Measurements from ENCODE around the gene CIBAR2.

DNA sequence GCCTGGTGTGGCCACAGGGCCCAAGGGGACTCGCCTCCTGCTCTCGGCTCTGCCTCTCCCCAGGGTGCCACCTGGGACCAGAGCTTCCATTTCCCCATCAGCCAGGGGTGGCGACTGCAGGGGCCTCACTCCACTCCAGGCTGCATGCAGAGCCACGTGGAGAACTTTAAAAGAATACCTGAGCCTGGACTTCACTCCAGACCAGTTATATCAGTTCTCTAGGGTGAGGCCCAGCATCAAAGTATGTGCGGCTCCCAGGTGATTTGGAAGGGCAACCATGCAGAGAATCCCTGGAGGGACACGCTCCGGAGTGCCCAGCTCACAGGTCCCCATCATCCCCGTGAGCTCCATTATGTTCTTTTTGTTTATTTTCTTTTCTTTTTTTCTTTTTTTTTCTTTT is 44.8 kb downstream of the CIBAR2 start:
- TF ChIP-seq, protein P1, sequence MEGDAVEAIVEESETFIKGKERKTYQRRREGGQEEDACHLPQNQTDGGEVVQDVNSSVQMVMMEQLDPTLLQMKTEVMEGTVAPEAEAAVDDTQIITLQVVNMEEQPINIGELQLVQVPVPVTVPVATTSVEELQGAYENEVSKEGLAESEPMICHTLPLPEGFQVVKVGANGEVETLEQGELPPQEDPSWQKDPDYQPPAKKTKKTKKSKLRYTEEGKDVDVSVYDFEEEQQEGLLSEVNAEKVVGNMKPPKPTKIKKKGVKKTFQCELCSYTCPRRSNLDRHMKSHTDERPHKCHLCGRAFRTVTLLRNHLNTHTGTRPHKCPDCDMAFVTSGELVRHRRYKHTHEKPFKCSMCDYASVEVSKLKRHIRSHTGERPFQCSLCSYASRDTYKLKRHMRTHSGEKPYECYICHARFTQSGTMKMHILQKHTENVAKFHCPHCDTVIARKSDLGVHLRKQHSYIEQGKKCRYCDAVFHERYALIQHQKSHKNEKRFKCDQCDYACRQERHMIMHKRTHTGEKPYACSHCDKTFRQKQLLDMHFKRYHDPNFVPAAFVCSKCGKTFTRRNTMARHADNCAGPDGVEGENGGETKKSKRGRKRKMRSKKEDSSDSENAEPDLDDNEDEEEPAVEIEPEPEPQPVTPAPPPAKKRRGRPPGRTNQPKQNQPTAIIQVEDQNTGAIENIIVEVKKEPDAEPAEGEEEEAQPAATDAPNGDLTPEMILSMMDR (IDR thresholded peaks at IDR 0.05; ENCODE audit: insufficient read depth, low read length), result no peak
- TF ChIP-seq POLR2AphosphoS5 (IDR thresholded peaks at IDR 0.05; ENCODE audit: low read depth) (no peak), GABPA (IDR thresholded peaks at IDR 0.05; ENCODE audit: low read depth) (no peak)

All from HL-60 (cell line).